ENCODE measurements around the gene CHP1. TPM values are rescaled to one million over a fixed set of nuclear protein-coding genes. Genes with fewer than 3 reads are reported as not detected.

The CHP1 gene
- total RNA-seq, 1 experiment from 2014 or later, result 67.1 TPM

DNA sequence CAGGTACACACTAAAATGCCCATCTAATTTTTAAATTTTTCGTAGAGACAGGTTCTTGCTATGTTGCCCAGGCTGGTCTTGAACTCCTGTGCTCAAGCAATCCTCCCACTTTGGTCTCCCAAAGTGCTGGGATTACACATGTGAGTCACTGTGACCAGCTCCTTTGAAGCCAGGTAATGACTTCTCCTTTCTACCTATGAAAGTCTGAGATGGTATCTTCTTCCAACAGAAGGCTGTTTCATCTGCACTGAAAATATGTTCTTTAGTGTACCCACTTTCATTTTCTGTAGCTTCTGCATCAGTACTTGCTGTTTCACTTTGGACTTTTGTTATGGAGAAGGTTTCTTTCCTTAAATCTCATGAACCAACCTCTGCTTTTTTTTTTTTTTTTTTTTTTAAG lies 92.5 kb downstream of the CHP1 start:
- no peaks in the 10 kb centered on the region for H3K9me3 Mint-ChIP-seq (ENCODE audit: low read depth, unreplicated experiment)
- no peak overlapping the region for H3K4me3 Mint-ChIP-seq (ENCODE audit: low read depth, unreplicated experiment)
- H3K27ac Mint-ChIP-seq (ENCODE audit: unreplicated experiment), result no peak overlapping the region
- H3K4me1 Mint-ChIP-seq (ENCODE audit: low read depth, unreplicated experiment), result no peaks in the 10 kb centered on the region
- H3K27me3 Mint-ChIP-seq (ENCODE audit: unreplicated experiment), result no peaks in the 10 kb centered on the region
- no peaks in the 10 kb centered on the region for H3K36me3 Mint-ChIP-seq (ENCODE audit: insufficient read depth, unreplicated experiment)
- CTCF ChIA-PET, result no interaction called here
- no TSS peak for BruUV-seq (replicated peaks)
- no peak for DNase-seq
- TF ChIP-seq, protein P1, sequence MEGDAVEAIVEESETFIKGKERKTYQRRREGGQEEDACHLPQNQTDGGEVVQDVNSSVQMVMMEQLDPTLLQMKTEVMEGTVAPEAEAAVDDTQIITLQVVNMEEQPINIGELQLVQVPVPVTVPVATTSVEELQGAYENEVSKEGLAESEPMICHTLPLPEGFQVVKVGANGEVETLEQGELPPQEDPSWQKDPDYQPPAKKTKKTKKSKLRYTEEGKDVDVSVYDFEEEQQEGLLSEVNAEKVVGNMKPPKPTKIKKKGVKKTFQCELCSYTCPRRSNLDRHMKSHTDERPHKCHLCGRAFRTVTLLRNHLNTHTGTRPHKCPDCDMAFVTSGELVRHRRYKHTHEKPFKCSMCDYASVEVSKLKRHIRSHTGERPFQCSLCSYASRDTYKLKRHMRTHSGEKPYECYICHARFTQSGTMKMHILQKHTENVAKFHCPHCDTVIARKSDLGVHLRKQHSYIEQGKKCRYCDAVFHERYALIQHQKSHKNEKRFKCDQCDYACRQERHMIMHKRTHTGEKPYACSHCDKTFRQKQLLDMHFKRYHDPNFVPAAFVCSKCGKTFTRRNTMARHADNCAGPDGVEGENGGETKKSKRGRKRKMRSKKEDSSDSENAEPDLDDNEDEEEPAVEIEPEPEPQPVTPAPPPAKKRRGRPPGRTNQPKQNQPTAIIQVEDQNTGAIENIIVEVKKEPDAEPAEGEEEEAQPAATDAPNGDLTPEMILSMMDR (IDR thresholded peaks at IDR 0.05; ENCODE audit: unreplicated experiment), result no peak
- intact Hi-C loops (cut with micrococcal nuclease; ENCODE audit: unreplicated experiment), result no loop called here

DNA sequence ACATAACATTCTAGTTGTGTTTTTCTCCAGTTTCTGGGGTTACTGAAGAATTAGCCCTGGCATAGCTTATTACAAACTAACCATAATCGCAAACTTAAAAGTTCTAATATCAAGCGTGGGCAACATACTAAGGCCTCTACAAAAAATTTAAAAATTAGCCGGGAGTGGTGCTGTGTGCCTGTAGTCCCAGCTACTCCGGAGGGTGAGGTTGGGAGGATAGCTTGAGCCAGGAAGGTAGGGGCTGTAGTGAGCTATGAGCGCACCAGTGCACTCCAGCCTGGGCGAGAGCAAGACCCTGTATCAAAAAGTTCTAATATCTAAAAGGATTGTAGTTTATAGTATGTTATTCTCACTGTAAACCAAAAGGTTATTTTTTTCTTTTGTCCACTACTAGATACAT lies 100.2 kb downstream of the CHP1 start:
- BruUV-seq (replicated peaks), result no TSS peak
- Mint-ChIP-seq H3K27me3 (ENCODE audit: unreplicated experiment) (no peaks in the 10 kb centered on the region), H3K4me3 (ENCODE audit: low read depth, unreplicated experiment) (peak overlapping the region; percentile 97), H3K27ac (ENCODE audit: unreplicated experiment) (no peak overlapping the region), H3K9me3 (ENCODE audit: low read depth, unreplicated experiment) (no peaks in the 10 kb centered on the region), H3K36me3 (ENCODE audit: insufficient read depth, unreplicated experiment) (peaks cover 31% of the 10 kb centered on the region), H3K4me1 (ENCODE audit: low read depth, unreplicated experiment) (no peaks in the 10 kb centered on the region)
- TF ChIP-seq, protein P1 (IDR thresholded peaks at IDR 0.05; ENCODE audit: unreplicated experiment), result no peak
- CTCF ChIA-PET, result interaction anchor here (1.0 kb wide), 1 partner anchor 12 kb away, joined by 3 read pairs; no protein-coding TSS in a partner anchor
- DNase-seq, result no peak
- intact Hi-C loops (cut with micrococcal nuclease; ENCODE audit: unreplicated experiment), result loop anchor here (10.0 kb wide), 1 partner anchor 76 kb away; no protein-coding TSS in a partner anchor

Other genes with a start within 250 kb of the CHP1 start
- gene INO80, start 115.0 kb upstream of the CHP1 start, total RNA-seq (2022), result 15.3 and 16.9 TPM in 2 replicates
- not detected in 2 replicates for gene EXD1, start 511 bp upstream of the CHP1 start, total RNA-seq (2022)
- 8.0 and 8.5 TPM in 2 replicates for gene OIP5, start 101.3 kb downstream of the CHP1 start, total RNA-seq (2022)
- gene NUSAP1, start 101.6 kb downstream of the CHP1 start, total RNA-seq (2022), result 70.9 and 88.0 TPM in 2 replicates
- gene NDUFAF1, start 171.2 kb downstream of the CHP1 start, total RNA-seq (2022), result 8.8 and 9.8 TPM in 2 replicates
- 18.8 and 25.0 TPM in 2 replicates for gene RTF1, start 185.8 kb downstream of the CHP1 start, total RNA-seq (2022)

Data from Calu3 (cell line).